GM23248 (cell line): ENCODE data around the gene MMP15.

Experiments used
- EZH2 ChIP-seq: fragments of 200-600 bp; sonication (generic); IDR thresholded peaks from 2 replicates; pipeline ENCODE4 v1.6.1; 2018; ENCODE audit warnings: antibody characterized with exemption, mild to moderate bottlenecking; ENCODE audit not compliant: insufficient read depth, poor library complexity, severe bottlenecking
- EZH2phosphoT487 ChIP-seq: fragments of 200-600 bp; sonication (generic); IDR thresholded peaks from 2 replicates; pipeline ENCODE4 v1.6.1; 2018; ENCODE audit warnings: antibody characterized with exemption, moderate library complexity, mild to moderate bottlenecking, low read depth; ENCODE audit not compliant: insufficient read depth

GRCh38 chr16:58026139-58026704 lies 668 bp downstream of the MMP15 start:
- no peak for TF ChIP-seq EZH2phosphoT487
- no peak for TF ChIP-seq EZH2
